Middle frontal gyrus (tissue), 1 donor: Measurements from ENCODE around the gene TPP2.

Experiments used
- DNase-seq: peaks from one replicate; pipeline ENCODE4 v3.0.0-alpha.2; 2015; ENCODE audit warnings: low spot score; ENCODE audit errors: extremely low spot score

Gene TPP2

DNA sequence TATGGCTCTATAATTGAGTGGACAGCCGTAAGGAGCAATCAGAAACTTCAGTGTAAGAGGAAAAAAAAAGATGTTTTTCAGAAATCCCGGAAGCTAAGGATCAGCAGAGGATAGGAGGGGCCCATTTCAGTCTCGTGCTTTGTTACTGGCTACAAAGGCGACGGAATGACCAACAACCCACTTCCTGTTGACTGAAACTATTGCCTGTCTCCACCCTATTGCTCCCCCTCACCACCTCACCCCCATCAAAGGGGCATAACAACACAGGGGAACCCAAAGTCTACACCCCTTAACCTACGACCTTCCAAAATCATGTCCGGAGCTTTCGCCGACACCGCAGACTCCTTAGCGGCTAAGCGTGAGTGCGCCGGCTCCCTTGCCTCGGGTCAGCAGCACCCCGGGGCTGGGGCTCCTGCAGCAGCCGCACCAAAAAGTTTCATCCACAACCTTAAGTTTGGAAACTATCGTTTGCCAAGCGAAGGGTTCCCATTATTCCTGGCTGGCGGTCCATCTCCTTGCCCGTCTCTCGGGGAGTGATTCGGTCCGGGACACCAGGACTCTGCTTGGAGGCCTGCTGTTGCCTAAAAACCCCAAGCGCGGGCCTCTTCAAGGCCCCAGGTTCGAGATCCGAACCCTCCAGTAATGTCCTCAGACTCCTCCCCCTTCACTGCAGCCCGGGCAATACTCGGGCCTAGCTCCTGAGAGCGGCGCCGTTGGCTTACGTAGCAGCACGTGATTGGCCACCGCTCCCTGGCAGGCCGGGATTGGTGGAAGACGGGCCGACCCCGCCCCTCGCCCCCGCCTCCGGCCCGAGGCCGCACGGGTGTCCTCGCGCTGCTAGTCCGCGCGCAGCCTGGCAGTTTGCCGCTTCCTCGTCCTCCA, at the start of gene TPP2:
TSS of gene TPP2 (plus strand) at position 840 of the 882 bp plus-strand sequence. CDS start 53 bp downstream, outside the sequence.
- DNase-seq: peak; percentile 99

DNA sequence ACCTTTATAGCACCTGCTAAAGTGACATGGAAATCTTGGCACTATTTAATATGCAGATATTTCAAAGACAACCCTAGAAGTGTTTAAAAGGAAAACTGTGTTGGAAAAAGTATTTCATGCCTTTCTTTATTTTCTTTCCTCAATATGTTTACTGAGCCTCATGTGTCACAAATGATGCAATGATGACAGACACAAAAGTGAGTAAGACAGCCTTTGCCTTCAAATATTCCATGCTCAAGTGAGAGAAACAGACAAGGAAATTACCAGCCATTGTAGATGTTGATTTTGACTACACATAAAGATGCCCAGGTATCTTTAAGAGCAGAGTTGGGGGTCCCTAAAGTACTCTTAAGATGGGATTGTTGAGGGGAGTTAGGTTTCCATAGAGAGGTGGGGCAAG, 48.0 kb upstream of the TPP2 start:
- DNase-seq: no peak

DNA sequence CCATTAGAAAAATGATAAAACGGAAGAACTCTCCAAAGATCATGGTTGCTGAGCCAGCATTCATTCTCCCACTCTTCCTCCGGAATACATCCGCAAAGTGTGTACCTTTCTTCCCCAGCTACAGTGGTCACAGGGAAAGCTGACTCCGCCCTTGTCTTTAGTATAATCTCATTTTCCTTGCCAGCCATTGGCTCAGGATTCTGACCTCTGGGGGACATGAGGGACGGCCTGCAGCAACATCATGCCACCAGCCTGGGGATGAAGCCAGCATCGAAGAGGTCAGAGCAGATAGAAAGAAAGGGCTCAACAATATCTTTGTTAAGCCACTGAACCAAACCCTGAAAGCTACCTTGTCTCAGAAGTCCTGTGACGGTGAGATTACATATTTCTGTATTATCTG, 46.3 kb upstream of the TPP2 start:
- no peak for DNase-seq

DNA sequence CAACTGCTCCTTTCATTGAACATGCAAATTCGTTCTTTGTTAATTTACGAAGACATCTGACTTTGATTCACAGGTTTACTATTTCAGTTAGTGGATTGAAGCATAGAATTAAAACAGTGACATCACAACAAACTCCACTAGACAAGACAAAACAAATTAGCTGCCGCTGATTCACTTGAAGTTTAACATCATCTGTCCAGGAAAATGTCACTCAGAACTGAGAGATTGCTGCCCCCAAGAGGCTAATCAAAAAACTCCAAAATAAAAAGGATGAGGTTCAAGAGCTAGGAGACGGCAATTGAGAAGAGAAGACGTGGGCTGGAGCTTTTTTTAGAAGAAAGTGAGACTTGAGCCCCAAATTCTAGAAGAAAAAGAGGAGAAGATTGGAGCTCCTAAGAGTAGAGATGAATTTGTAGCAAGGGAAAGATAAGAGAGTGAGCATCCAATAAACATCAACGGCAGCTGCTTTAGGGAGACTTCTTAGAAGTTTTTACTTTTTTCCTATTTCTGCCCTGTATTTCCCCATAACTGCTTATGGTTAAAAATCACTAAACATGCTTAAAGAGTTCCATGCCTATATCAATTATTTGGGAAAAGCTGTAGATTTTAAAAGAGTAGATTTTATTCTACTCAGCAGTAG, 40.8 kb upstream of the TPP2 start:
- peak; percentile 21 for DNase-seq

DNA sequence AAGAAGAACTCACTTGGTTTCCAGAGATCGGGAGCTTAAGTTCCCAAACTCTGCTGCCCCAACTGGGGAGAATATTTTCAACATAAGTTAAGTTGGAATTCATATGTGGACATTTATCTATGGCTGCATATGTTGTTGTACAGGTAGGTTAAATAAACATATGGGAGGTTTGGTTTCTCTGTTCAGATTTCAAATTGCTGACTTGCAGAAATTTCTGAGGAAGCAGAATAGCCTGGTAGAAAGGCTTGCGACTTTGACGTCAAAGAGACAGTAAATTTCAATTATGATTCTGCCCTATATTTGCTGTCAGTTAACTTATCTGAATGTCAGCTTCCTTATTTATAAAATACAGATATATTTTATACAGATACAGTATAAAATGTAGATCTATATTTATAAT, 40.0 kb upstream of the TPP2 start:
- no peak for DNase-seq

DNA sequence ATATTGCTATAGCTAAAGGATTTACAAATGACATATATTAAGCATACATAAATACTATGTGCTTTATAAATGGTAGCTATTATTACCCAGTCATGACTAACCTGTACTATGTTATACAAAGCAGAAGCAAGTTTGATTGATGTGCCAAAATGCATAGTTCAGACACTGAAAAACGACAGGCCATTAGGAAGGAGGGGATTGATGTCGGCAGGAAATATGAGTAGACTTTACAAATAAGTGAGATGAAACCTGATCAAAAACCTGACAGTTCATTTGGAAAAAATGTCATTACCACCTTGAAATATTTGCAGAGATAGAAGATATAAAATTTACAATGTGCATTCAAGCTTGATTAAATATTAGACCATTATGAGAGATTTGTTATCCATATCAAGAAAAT, 38.8 kb upstream of the TPP2 start:
- no peak for DNase-seq

DNA sequence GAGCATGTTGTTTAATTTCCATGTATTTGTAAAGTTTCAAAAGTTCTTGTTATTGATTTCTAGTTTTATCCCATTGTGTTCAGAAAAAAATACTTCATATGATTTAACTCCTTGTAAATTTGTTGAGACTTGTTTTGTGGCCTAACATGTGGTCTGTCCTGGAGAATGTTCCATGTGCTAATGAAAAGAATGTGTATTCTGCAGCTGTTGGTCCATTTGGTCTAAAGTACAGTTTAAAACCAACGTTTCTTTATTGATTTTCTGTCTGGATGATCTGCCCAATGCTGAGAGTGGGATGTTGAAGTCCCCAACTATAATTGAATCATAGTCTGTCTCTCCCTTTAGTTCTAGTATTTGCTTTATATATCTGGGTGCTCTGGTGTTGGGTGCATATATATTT, 34.9 kb upstream of the TPP2 start:
- no peak for DNase-seq

DNA sequence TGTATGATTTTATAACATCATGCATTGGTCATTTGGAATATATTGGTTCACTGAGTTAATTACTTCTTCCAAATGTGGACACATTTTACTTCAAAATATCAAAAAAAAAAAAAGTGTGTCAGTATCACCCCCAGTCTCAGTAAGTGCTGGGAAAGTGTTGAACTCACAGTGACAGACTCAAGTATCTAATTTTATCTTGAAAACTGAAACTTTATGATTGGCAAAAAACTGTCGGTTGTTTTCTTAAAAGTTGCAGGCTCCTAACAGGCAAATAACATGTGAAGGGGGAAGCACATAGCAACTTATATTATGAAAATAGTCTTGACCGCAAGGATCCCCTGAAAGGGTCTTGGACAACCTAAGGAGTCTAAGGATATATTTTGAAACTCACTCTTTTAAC, 33.5 kb upstream of the TPP2 start:
- DNase-seq: no peak

DNA sequence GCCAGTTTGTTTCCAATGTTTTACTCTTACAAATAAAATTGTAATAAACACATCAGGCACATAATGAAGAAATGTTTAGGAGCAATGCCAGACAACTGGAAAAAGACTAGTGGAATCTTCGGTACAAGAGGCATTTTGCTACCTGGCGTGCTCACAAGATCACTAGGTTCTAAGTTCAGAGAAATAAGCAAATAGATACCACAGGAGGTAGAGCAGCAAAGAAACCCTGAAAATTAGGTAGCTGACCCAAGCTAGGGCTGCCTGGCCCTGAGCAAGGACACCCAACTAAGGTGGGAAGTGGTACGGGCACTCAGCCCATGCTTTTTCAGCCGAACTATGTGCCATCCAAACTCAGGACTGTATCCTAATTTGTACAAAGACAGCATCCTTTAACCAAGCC, 32.2 kb upstream of the TPP2 start:
- DNase-seq: no peak

DNA sequence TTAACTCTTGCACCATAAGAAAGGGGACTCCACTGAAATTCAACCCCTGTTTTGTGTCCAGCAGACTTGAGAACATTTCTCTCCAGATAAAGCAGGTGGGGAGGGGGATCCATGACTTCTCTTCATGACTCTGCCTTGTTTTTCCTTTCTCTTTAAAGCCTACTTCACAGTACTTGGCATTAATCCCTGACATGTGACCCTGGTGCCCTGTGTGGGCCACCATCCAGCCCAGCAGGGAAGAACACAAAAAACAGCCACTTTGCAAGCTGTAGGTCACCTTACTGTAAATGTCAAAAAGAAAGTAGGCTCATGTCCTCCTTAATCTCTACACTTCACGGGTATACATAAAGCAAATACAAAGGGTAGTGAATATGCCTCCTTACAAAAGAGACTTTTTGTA, 30.3 kb upstream of the TPP2 start:
- no peak for DNase-seq

DNA sequence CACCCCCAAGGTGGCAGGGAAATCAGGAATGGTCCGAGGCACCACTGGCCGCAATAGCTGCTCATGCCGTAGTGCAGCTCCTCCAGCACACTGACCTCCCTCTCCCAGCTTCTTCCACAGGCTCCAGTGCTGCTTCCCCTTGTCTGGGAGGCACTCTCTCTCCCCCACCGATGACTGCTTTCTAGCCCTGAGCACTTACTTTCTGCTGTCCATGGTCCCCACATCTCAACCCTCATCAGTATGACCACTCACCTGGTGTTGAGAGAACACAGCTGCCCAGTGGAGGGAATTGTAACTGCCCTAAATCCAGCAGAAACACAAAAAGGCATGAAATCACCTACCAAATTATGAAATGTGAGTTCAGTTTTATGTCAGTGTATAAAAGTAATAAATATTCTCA, 28.9 kb upstream of the TPP2 start:
- no peak for DNase-seq

DNA sequence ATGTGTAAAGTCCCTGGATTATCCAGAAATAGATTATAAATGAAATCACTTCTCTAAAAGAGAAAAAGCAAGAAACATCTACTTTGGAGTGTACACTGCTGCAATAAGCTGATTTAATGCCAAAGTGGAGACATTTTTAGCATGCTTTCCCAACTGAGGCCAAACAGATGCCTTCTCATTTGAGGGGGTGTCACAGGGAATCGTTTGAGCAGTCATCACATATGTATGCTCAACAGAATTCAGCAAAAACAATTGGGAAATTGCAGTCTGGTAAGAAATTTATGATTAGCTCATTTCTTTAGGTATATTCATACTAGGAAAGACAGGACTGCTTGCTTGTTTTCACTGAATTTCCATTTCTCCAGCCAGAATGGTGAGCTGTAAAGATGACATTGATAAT, 27.3 kb upstream of the TPP2 start:
- peak; percentile 56 for DNase-seq

DNA sequence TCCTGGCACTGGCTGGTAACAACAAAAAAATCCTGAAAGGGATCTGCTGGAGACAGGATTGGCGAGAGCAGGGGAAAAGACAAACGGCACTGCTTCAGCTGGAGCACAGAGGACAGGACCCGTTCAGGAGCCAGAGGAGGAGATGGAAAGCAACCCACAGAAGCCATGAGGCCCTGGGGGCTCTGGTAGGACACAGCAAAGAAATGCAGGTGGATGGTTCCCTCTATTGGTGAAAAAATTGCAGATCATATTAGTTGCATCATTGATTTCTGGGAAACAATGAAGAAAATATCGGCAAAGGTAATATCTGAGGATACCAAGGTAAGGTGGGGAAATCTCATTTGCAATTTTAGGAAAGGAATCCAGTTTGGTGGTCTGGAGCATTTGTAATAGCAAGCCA, 25.7 kb upstream of the TPP2 start:
- DNase-seq: no peak

DNA sequence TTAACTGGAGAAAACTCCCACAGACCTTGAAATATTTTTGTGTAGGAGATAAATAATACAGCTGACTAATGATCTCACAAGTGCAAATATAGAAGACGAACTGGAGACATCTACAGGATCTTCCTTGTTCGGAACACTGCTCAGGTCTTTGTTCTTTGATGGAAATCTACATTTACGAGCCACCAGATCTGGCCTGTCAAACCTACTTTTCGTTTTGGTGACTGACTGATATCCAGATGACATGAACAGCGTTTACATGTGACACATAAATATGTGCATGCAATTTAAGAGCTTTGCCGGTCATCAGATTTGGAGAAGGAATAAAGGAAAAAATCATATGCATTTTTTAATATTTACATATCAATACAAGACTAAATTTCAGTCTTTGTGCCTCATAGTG, 24.5 kb upstream of the TPP2 start:
- no peak for DNase-seq

DNA sequence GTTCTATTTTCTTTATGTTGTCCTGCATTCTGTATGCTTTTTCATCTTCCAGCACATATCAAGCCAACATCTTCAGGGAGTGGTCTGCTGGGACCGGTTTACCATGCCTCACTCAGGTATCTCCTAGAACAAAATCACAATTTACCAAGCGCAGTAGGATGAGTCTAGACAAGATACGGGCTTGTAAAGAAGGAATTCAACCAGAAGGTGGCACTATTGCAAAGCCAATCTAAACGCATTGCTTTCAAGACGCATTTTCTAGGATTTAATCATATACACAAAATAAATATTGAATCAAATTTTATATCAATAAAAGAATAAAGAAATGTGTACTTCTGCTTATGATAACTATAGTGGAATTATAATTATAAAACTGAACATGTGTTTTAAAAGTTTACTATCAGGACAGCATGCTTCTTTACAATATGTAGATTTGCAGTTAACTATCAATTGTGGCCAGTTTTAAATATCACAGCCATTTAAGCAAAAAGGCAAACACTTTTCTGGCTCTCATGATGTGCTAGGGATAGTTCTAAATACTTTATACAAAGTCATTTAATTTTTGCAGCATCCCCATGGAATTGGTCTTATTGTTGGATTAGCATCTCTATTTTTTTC, 16.1 kb upstream of the TPP2 start:
- DNase-seq: peak; percentile 56

DNA sequence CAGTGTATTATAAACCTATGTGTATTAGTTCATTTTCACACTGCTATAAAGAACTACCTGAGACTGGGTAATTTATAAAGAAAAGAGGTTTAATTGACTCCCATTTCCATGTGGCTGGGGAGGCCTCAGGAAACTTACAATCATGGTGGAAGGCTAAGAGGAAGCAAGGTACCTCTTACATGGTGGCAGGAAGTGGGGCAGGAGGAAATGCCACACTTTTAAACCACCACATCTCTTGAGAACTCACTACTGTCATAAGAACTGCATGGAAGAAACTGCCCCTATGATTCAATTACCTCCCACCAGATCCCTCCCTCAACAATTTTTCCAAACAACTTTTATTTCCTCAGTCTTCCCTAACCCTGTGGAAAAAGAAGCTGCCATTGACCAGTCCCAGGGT, 14.5 kb upstream of the TPP2 start:
- DNase-seq: no peak

DNA sequence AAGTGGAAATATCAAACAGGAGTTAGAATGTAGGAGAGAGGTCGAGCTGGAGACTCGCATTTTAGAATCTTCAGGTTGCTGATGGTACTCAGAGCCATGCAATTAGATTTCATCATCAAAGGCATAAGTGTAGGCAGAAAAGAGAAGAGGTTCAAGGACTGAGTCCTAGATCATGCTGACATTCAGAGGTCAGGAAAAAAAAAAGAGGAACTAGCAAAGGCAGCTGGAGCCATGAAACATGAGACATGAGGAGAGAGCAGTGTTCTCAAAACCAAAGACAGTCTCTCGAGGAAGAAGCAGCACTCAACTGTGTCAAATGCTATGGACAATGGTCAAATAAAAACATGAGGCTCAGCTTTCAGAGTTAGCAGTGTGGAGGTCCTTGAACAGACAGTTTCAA, 12.4 kb upstream of the TPP2 start:
- DNase-seq: no peak

DNA sequence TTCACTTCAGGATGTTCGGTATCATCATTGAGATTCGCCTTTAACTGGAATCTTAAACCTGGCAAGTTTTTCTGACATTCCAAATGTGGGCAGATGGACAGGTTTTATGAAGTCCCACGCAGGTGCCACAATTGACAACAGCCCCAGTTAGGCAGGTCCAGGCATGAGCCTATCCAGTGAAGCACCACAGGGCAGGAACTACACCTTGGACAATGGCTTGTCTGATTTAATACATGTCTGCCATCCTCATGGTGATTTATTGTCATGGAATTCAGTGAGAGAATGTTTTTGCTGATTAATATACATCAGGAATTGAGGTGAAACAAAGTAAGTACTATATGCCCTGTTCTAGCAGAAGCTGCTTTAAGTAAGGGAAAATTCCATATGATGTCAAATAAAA, 10.2 kb upstream of the TPP2 start:
- no peak for DNase-seq

DNA sequence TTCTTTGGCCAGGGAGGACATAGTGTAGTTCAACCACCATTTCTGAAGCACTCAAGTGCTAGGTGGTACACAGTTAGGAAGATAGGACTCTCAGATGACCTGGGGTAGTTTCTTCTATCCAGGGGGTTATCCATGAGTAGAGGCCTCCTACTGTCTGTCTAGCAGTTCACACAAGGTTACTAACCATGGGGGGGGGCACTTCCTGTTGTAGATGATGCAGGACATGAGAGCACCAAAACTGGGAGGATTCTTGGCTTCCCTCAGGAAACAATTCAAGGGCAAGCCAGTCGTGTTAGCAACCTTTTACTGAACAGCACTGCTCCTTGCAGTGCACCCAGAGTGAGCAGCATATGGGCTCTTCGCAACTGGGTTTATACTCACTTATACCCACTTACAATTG, 8.9 kb upstream of the TPP2 start:
- no peak for DNase-seq

DNA sequence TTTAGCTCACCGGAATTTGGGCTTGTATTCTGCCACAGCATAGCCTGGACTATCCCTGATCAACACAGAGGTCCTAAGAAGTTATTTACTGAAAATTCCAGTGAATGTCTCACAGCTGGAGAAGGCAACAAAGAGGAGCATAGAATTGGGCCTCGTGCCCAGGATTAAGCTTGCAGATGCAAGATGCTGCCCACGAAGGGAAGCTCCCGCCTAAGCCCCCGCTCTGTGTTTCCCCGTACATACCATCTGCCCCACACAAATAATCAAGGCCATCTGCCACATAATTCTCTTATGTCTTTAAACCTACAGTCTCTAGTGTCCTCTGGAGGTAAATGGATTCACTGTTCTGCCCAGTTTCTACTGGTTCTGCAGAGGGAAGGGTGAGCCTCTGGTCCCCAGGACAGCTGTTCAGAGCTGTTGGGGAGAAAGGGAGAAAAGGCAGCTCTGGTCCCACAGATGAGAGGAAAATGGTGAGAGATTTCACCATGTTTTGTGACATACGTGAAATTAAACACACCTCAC, 7.4 kb upstream of the TPP2 start:
- DNase-seq: no peak

DNA sequence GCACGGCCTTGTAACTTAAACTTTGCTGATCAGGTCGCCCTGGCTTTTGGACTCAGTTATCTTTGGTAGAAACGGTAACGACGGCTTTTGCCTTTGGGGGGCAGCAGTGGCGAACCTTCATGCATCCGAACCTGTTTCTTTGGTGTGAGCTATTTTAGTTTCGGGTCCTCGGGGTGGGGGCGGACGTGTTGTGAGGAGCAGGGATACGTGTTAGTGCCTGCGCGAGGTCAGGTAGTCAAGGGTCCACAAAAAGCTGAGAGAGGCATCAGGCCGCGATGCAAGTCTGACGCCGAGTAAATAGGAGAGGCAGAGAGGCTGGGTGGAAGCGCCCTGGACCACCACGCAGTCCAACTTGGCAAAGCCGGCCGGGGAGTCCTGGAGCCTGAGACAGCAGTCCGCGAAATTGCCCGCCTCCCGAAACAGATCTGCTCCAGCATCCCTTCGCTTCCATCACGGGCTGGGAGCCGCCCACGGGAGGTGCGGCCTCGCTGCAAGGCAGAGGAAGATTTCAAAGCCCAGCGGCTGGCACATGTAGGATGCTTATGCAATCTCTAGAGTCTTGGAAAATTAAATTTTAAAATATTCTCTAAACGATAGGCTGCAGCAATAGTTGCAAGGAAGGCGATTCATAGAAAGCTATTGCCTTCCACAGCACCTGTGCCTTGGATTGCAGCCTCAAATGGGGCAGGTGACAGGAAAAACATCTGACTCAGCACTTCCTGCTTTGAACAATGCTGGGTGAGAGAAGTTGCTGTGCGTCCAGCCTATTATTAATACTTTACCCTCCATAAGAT, 4.6 kb upstream of the TPP2 start:
- DNase-seq: peak; percentile 69

DNA sequence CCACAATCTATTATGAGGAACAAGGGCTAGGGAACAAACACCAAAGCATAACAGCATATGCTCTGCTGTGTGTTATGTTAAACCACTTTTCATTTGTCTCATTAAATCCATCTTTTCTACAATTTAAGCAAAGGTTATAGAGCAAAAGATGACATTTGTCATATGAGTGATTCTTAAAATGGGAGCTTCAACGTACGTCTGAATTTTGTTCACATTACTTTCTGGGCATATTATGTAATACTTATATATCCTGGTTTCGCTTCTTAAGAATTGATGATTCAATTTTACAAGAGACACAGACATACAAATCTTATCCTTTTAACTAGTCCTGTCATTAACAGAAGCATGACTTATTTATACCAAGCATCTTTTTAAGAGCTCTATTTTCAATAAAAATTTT, 3.3 kb upstream of the TPP2 start:
- DNase-seq: no peak
